ENCODE data around the gene SUMF2.
"Not testable (repeated sequence)": the region's sequence is repeated elsewhere in the genome, so short reads cannot be mapped to it uniquely, and the experiment has no call there.

Gene SUMF2

DNA sequence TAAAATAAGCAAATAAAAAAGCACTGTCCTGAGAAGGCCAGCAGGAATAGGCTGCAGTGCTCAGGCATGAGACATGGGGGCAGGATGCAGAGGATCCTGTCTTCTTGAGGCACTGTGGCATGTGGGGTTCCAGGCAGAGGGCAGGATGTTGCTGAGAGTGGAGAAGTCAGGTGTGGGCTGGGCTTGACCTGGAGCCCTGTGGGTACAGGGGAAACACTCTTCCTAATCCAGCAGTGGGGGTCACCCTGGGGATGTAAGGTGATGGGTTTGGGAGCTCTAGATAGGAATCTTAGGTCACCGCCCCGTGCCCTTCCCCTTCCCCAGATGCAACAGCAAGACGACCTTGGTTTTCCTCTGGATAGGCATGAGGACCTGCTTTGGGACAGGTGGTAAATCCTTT lies 13.6 kb downstream of the SUMF2 start:
- DNase-seq (ENCODE audit: extremely low read depth, low read depth), result no peak
- TF ChIP-seq, protein P1, sequence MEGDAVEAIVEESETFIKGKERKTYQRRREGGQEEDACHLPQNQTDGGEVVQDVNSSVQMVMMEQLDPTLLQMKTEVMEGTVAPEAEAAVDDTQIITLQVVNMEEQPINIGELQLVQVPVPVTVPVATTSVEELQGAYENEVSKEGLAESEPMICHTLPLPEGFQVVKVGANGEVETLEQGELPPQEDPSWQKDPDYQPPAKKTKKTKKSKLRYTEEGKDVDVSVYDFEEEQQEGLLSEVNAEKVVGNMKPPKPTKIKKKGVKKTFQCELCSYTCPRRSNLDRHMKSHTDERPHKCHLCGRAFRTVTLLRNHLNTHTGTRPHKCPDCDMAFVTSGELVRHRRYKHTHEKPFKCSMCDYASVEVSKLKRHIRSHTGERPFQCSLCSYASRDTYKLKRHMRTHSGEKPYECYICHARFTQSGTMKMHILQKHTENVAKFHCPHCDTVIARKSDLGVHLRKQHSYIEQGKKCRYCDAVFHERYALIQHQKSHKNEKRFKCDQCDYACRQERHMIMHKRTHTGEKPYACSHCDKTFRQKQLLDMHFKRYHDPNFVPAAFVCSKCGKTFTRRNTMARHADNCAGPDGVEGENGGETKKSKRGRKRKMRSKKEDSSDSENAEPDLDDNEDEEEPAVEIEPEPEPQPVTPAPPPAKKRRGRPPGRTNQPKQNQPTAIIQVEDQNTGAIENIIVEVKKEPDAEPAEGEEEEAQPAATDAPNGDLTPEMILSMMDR (IDR thresholded peaks at IDR 0.05; ENCODE audit: low read depth, low read length), result no peak

DNA sequence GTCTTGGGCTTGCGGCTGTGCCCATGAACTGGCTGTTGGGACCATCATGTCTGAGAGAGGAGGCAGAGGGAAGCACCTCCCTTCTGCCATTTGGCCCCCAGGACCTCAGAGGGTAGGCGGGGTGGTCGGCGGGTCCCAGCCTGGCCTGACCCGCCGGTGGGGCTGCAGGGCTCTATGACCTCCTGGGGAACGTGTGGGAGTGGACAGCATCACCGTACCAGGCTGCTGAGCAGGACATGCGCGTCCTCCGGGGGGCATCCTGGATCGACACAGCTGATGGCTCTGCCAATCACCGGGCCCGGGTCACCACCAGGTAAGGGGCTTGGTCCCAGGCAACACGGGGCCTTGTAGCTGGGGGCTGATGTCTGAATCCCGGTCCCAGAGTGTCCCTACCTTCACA lies 14.1 kb downstream of the SUMF2 start:
- TF ChIP-seq, protein P1 (IDR thresholded peaks at IDR 0.05; ENCODE audit: low read depth, low read length), result no peak
- no peak for DNase-seq (ENCODE audit: extremely low read depth, low read depth)

DNA sequence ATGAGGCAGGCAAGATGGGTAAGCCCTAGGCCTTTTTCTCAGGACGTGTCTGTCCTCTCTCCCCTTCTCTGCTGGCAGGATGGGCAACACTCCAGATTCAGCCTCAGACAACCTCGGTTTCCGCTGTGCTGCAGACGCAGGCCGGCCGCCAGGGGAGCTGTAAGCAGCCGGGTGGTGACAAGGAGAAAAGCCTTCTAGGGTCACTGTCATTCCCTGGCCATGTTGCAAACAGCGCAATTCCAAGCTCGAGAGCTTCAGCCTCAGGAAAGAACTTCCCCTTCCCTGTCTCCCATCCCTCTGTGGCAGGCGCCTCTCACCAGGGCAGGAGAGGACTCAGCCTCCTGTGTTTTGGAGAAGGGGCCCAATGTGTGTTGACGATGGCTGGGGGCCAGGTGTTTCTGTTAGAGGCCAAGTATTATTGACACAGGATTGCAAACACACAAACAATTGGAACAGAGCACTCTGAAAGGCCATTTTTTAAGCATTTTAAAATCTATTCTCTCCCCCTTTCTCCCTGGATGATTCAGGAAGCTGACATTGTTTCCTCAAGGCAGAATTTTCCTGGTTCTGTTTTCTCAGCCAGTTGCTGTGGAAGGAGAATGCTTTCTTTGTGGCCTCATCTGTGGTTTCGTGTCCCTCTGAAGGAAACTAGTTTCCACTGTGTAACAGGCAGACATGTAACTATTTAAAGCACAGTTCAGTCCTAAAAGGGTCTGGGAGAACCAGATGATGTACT lies 15.5 kb downstream of the SUMF2 start:
- TF ChIP-seq, protein P1 (IDR thresholded peaks at IDR 0.05; ENCODE audit: low read depth, low read length), result peak; percentile 88
- DNase-seq (ENCODE audit: extremely low read depth, low read depth), result peak; percentile 49

DNA sequence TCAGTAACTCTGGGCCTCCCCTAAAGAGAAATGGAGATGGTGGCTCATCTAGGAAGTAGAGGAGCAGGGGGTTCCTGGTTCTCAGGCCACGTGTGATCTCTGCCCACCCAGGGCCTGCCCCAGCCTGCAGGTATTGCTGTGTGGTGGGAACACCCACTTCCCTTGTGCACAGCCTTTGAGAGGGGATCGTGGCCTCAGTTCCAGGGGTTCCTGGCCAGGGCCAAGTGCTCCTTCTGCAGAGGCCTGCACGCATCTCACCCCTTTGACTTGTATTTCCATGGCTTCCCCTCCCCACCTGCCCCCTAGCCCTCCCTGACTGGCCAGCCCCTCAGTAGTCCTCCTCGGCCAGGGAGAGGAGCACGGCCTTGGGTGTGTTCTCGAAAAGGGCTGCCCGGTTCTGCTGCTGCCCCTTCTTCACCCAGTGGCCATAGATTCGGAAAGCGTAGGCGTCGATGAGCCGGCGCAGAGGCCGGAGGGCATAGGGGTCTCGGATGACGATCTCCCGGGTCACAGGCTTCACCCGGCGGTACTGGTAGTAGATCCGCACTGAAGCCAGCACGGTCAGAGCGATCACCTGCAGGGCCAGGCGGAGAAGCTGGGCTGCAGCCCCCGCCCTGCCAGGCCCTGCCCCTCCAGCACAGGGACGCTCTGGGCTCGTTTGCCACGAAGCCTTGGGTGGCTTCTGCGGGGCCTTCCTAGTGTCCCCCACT lies 16.8 kb downstream of the SUMF2 start:
- not testable (repeated sequence) for DNase-seq (ENCODE audit: extremely low read depth, low read depth)

DNA sequence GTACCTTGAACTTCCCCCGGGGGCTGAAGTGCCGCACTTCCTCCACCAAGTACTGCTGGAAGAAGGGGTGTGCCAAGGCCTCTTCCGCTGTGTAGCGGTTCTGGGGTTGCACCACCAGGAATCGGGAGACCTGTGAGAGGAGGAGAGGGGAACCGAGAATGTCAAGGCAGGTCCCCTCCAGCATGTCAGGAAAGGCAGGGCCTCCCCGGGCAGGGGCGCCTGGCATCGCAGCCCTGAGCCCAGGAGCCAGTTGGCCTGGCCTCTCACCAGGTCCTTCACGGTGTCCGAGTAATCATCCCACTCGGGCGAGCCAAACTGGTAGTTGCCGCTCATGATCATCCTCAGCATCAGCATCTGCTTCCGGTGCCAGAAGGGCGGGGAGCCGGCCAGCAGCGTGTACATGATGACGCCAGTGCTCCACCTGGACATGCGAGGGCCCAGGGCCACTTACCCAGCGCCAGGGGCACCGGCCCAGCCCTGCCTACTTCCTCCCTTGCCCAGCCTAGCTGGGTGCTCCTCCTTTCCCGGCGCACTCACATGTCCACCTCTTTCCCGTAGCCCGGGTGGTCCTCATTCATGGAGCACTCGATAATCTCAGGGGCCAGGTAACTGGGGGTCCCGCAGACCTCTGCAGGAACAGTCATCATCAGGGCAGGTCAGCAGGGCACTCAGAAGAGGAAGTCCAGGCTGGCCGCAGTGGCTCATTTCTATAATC lies 17.7 kb downstream of the SUMF2 start:
- DNase-seq (ENCODE audit: extremely low read depth, low read depth), result no peak
- TF ChIP-seq, protein P1 (IDR thresholded peaks at IDR 0.05; ENCODE audit: low read depth, low read length), result no peak

DNA sequence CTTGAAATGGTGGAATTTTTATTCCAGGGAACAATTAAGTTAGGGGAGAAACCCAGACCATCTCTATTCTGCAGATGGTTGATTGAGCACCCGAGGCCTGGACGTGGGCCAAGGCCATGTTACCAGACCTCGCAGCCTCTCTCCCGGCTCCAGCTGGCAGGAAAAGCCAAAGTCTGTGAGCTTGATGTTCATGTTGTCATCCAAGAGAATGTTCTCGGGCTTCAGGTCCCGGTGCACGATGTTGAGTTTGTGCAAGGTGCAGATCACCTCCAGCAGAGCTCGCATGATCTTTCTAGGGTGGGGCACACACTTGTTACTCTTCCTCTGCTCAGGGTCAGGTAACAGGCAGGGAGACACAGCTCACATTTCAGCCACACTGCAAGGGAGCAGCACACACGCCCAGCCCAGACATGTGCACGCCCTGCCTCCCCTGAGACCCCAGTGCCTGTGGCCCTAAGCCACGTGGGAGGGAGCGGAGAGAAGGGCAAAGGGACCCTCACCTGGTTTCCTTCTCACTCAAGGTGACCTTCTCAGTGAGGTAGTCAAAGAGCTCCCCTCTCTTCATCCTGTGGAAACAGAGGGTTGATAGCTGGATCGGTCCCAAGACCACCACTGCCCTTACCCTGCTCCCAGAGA lies 19.2 kb downstream of the SUMF2 start:
- TF ChIP-seq, protein P1 (IDR thresholded peaks at IDR 0.05; ENCODE audit: low read depth, low read length), result no peak
- no peak for DNase-seq (ENCODE audit: extremely low read depth, low read depth)

DNA sequence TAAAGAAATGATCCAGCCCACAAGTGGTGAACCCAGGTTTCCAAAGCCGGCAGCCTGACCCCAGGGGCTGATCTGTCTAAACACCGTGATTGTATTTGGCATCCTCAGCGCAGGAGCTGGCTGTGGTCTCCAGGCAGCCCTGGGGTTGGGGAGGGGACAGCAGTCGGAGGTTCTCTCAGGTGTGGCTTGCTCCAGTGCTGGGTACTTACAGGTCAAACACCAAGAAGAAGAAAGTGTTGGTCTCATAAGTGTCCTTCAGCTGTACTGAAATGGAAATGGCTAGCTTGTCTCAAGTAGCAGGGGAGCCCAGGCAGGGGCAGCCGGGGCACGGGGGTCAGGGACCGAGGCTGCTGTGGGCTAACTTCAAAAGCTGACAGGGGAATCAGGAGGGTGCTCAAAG lies 22.7 kb downstream of the SUMF2 start:
- no peak for DNase-seq (ENCODE audit: extremely low read depth, low read depth)
- TF ChIP-seq, protein P1 (IDR thresholded peaks at IDR 0.05; ENCODE audit: low read depth, low read length), result no peak

Measured in AG09319 (cell line).